Measurements from ENCODE around the gene HDAC9.

DNA sequence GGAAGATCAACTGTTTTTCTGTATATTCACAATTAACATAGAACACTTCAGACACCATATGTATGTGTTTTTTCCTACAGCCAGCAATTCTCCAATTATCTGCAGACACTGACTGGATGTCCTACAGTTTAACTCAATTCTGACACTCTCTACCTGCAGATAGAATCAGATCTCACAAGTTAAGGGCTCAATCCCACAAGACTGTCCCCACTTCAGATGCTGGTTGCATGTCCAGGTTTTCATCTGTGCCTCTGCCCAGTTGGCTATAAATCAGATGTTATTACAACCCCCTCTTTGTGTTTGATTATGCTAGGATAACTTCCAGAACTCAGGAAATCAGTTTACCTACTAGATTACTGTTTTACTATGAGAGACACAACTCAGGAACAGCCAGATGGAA, 326.0 kb downstream of the HDAC9 start:
- TF ChIP-seq, protein P1, sequence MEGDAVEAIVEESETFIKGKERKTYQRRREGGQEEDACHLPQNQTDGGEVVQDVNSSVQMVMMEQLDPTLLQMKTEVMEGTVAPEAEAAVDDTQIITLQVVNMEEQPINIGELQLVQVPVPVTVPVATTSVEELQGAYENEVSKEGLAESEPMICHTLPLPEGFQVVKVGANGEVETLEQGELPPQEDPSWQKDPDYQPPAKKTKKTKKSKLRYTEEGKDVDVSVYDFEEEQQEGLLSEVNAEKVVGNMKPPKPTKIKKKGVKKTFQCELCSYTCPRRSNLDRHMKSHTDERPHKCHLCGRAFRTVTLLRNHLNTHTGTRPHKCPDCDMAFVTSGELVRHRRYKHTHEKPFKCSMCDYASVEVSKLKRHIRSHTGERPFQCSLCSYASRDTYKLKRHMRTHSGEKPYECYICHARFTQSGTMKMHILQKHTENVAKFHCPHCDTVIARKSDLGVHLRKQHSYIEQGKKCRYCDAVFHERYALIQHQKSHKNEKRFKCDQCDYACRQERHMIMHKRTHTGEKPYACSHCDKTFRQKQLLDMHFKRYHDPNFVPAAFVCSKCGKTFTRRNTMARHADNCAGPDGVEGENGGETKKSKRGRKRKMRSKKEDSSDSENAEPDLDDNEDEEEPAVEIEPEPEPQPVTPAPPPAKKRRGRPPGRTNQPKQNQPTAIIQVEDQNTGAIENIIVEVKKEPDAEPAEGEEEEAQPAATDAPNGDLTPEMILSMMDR (IDR thresholded peaks at IDR 0.05) = no peak
- TF ChIP-seq FOSL2 (IDR thresholded peaks at IDR 0.05; ENCODE audit: borderline replicate concordance, low read depth) (no peak), GABPA (IDR thresholded peaks at IDR 0.05; ENCODE audit: low read depth) (no peak), FOXM1 (IDR thresholded peaks at IDR 0.05; ENCODE audit: low read depth) (no peak), EP300 (IDR thresholded peaks at IDR 0.05; ENCODE audit: borderline replicate concordance in 1 of 2, low read depth in 1 of 2, low read length in 1 of 2) (peak in 1 of 2 experiments; percentile 89; a peak in 2 of 4 replicates)
- TF ChIP-seq, protein P2, sequence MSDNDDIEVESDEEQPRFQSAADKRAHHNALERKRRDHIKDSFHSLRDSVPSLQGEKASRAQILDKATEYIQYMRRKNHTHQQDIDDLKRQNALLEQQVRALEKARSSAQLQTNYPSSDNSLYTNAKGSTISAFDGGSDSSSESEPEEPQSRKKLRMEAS (IDR thresholded peaks at IDR 0.05; ENCODE audit: low read depth) = no peak
- TF ChIP-seq, protein P3, sequence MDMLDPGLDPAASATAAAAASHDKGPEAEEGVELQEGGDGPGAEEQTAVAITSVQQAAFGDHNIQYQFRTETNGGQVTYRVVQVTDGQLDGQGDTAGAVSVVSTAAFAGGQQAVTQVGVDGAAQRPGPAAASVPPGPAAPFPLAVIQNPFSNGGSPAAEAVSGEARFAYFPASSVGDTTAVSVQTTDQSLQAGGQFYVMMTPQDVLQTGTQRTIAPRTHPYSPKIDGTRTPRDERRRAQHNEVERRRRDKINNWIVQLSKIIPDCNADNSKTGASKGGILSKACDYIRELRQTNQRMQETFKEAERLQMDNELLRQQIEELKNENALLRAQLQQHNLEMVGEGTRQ (IDR thresholded peaks at IDR 0.05; ENCODE audit: borderline replicate concordance, low read depth, low read length) = no peak
- TF ChIP-seq, protein P4, sequence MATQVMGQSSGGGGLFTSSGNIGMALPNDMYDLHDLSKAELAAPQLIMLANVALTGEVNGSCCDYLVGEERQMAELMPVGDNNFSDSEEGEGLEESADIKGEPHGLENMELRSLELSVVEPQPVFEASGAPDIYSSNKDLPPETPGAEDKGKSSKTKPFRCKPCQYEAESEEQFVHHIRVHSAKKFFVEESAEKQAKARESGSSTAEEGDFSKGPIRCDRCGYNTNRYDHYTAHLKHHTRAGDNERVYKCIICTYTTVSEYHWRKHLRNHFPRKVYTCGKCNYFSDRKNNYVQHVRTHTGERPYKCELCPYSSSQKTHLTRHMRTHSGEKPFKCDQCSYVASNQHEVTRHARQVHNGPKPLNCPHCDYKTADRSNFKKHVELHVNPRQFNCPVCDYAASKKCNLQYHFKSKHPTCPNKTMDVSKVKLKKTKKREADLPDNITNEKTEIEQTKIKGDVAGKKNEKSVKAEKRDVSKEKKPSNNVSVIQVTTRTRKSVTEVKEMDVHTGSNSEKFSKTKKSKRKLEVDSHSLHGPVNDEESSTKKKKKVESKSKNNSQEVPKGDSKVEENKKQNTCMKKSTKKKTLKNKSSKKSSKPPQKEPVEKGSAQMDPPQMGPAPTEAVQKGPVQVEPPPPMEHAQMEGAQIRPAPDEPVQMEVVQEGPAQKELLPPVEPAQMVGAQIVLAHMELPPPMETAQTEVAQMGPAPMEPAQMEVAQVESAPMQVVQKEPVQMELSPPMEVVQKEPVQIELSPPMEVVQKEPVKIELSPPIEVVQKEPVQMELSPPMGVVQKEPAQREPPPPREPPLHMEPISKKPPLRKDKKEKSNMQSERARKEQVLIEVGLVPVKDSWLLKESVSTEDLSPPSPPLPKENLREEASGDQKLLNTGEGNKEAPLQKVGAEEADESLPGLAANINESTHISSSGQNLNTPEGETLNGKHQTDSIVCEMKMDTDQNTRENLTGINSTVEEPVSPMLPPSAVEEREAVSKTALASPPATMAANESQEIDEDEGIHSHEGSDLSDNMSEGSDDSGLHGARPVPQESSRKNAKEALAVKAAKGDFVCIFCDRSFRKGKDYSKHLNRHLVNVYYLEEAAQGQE (IDR thresholded peaks at IDR 0.05; ENCODE audit: low read depth, low read length) = no peak

Measured in SK-N-SH (cell line).